Activated naive CD8-positive, alpha-beta T cell treated with anti-CD3 and anti-CD28 coated beads for 36 hours (primary cell): ENCODE data around the gene EPHA4. TPM values are rescaled to one million over a fixed set of nuclear protein-coding genes. Genes with fewer than 3 reads are reported as not detected.

ENCODE experiments used
- DNase-seq: peaks from one replicate; pipeline ENCODE4 v3.0.0; 2021
- H3K27ac Mint-ChIP-seq: one replicate; pipeline ENCODE4 v1.8.0; 2022; ENCODE audit warnings: mild to moderate bottlenecking, moderate library complexity, mixed read lengths
- H3K27me3 Mint-ChIP-seq: one replicate; pipeline ENCODE4 v1.8.0; 2022; ENCODE audit warnings: mild to moderate bottlenecking, mixed read lengths
- H3K36me3 Mint-ChIP-seq: one replicate; pipeline ENCODE4 v1.8.0; 2021; ENCODE audit warnings: mild to moderate bottlenecking, mixed read lengths
- H3K4me1 Mint-ChIP-seq: one replicate; pipeline ENCODE4 v1.8.0; 2021; ENCODE audit warnings: mixed read lengths
- H3K4me3 Mint-ChIP-seq: one replicate; pipeline ENCODE4 v1.8.0; 2022; ENCODE audit warnings: mild to moderate bottlenecking, moderate library complexity, mixed read lengths
- H3K9me3 Mint-ChIP-seq: one replicate; pipeline ENCODE4 v1.8.0; 2022; ENCODE audit warnings: mixed read lengths
- total RNA-seq, 2 experiments: library from RNA; stranded (reverse); gene quantifications; one replicate each; pipeline ENCODE4 v1.2.3, GENCODE V29; 2021

EPHA4 gene
- total RNA-seq, 2 experiments from 2014 or later = 0.20 to 0.47 TPM

- no peak for DNase-seq
- Mint-ChIP-seq H3K27me3 (no peaks in the 10 kb centered on the region), H3K9me3 (no peaks in the 10 kb centered on the region), H3K36me3 (no peaks in the 10 kb centered on the region), H3K4me1 (no peaks in the 10 kb centered on the region), H3K27ac (no peak overlapping the region), H3K4me3 (no peak overlapping the region)
These were observed 190.1 kb downstream of the EPHA4 start for GRCh38 chr2:221381928-221382488.

- no peaks in the 10 kb centered on the region for H3K9me3 Mint-ChIP-seq
- DNase-seq = no peak
- no peaks in the 10 kb centered on the region for H3K27me3 Mint-ChIP-seq
- H3K27ac Mint-ChIP-seq = no peak overlapping the region
- no peaks in the 10 kb centered on the region for H3K36me3 Mint-ChIP-seq
- no peak overlapping the region for H3K4me3 Mint-ChIP-seq
- H3K4me1 Mint-ChIP-seq = no peaks in the 10 kb centered on the region
These were observed 191.4 kb downstream of the EPHA4 start for GRCh38 chr2:221380686-221381085.

- H3K27ac Mint-ChIP-seq = no peak overlapping the region
- no peaks in the 10 kb centered on the region for H3K4me1 Mint-ChIP-seq
- no peak for DNase-seq
- no peaks in the 10 kb centered on the region for H3K9me3 Mint-ChIP-seq
- no peak overlapping the region for H3K4me3 Mint-ChIP-seq
- no peaks in the 10 kb centered on the region for H3K36me3 Mint-ChIP-seq
- H3K27me3 Mint-ChIP-seq = no peaks in the 10 kb centered on the region
These were observed 192.0 kb downstream of the EPHA4 start for GRCh38 chr2:221380062-221380461.

GRCh38 chr2:221377597-221377996 is 194.5 kb downstream of the EPHA4 start:
- DNase-seq = no peak
- H3K36me3 Mint-ChIP-seq = no peaks in the 10 kb centered on the region
- no peak overlapping the region for H3K4me3 Mint-ChIP-seq
- no peaks in the 10 kb centered on the region for H3K9me3 Mint-ChIP-seq
- no peaks in the 10 kb centered on the region for H3K4me1 Mint-ChIP-seq
- H3K27me3 Mint-ChIP-seq = no peaks in the 10 kb centered on the region
- no peak overlapping the region for H3K27ac Mint-ChIP-seq

GRCh38 chr2:221377066-221377465 is 195.0 kb downstream of the EPHA4 start:
- Mint-ChIP-seq H3K27me3 (peaks cover 5% of the 10 kb centered on the region), H3K4me3 (no peak overlapping the region), H3K27ac (no peak overlapping the region), H3K4me1 (no peaks in the 10 kb centered on the region), H3K36me3 (no peaks in the 10 kb centered on the region), H3K9me3 (no peaks in the 10 kb centered on the region)
- no peak for DNase-seq

- no peaks in the 10 kb centered on the region for H3K36me3 Mint-ChIP-seq
- H3K27me3 Mint-ChIP-seq = peaks cover 13% of the 10 kb centered on the region
- H3K27ac Mint-ChIP-seq = no peak overlapping the region
- H3K9me3 Mint-ChIP-seq = no peaks in the 10 kb centered on the region
- no peak overlapping the region for H3K4me3 Mint-ChIP-seq
- H3K4me1 Mint-ChIP-seq = no peaks in the 10 kb centered on the region
- DNase-seq = no peak
These were observed 197.9 kb downstream of the EPHA4 start for GRCh38 chr2:221374234-221374633.

GRCh38 chr2:221372907-221373306 is 199.2 kb downstream of the EPHA4 start:
- no peak overlapping the region for H3K27ac Mint-ChIP-seq
- H3K4me1 Mint-ChIP-seq = no peaks in the 10 kb centered on the region

GRCh38 chr2:221372159-221372884 is 199.8 kb downstream of the EPHA4 start:
- peak overlapping the region; percentile 55 for H3K27ac Mint-ChIP-seq
- H3K9me3 Mint-ChIP-seq = no peaks in the 10 kb centered on the region
- H3K36me3 Mint-ChIP-seq = no peaks in the 10 kb centered on the region
- H3K4me3 Mint-ChIP-seq = no peak overlapping the region
- no peak for DNase-seq
- no peaks in the 10 kb centered on the region for H3K4me1 Mint-ChIP-seq
- H3K27me3 Mint-ChIP-seq = peaks cover 13% of the 10 kb centered on the region

More at GRCh38 chr2:221372907-221373306, 199.2 kb downstream of the EPHA4 start:
- Mint-ChIP-seq H3K4me3 (no peak overlapping the region), H3K36me3 (no peaks in the 10 kb centered on the region), H3K9me3 (no peaks in the 10 kb centered on the region), H3K27me3 (peaks cover 13% of the 10 kb centered on the region)
- no peak for DNase-seq

GRCh38 chr2:221371347-221371746 is 200.8 kb downstream of the EPHA4 start:
- no peak overlapping the region for H3K4me3 Mint-ChIP-seq
- H3K9me3 Mint-ChIP-seq = no peaks in the 10 kb centered on the region
- no peak overlapping the region for H3K27ac Mint-ChIP-seq
- peaks cover 13% of the 10 kb centered on the region for H3K27me3 Mint-ChIP-seq
- H3K36me3 Mint-ChIP-seq = no peaks in the 10 kb centered on the region
- no peak for DNase-seq
- H3K4me1 Mint-ChIP-seq = no peaks in the 10 kb centered on the region

- no peaks in the 10 kb centered on the region for H3K4me1 Mint-ChIP-seq
These were observed 201.3 kb downstream of the EPHA4 start for GRCh38 chr2:221370857-221371211.

GRCh38 chr2:221370076-221370856 is 201.8 kb downstream of the EPHA4 start:
- Mint-ChIP-seq H3K27me3 (peaks cover 13% of the 10 kb centered on the region), H3K4me3 (no peak overlapping the region), H3K27ac (no peak overlapping the region), H3K36me3 (no peaks in the 10 kb centered on the region), H3K9me3 (no peaks in the 10 kb centered on the region), H3K4me1 (no peaks in the 10 kb centered on the region)
- no peak for DNase-seq

More at GRCh38 chr2:221370857-221371211, 201.3 kb downstream of the EPHA4 start:
- no peak for DNase-seq
- no peaks in the 10 kb centered on the region for H3K9me3 Mint-ChIP-seq
- no peak overlapping the region for H3K27ac Mint-ChIP-seq
- H3K27me3 Mint-ChIP-seq = peaks cover 13% of the 10 kb centered on the region
- no peaks in the 10 kb centered on the region for H3K36me3 Mint-ChIP-seq
- H3K4me3 Mint-ChIP-seq = no peak overlapping the region
